ENCODE measurements around the gene HBZ. TPM values are rescaled to one million over a fixed set of nuclear protein-coding genes. Genes with fewer than 3 reads are reported as not detected.

HBZ gene
- total and polyA plus RNA-seq, 9 of the 15 experiments (the other 6 are each of a cell fraction or from before 2014, with no cell fraction given): 58.0 to 610 (median 113) TPM

DNA sequence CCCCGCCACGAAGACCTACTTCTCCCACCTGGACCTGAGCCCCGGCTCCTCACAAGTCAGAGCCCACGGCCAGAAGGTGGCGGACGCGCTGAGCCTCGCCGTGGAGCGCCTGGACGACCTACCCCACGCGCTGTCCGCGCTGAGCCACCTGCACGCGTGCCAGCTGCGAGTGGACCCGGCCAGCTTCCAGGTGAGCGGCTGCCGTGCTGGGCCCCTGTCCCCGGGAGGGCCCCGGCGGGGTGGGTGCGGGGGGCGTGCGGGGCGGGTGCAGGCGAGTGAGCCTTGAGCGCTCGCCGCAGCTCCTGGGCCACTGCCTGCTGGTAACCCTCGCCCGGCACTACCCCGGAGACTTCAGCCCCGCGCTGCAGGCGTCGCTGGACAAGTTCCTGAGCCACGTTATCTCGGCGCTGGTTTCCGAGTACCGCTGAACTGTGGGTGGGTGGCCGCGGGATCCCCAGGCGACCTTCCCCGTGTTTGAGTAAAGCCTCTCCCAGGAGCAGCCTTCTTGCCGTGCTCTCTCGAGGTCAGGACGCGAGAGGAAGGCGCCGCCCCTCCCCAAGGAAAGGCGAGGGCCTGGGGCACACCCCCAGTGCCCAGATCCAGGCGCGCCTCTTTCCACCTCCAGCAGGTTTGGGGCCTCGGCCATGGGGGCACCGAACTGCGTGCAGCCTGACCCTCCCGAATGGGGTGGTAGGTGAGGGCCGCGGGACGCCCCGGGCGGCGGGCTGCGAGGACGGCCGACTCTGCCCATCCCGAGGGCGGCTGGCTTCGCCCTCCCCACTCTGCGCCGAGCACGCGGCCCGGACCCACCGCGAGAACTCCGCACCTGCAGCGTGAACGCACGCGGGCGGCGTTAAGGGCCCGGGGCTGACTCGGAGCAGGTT is 28.5 kb downstream of the HBZ start (continued):
- TF ChIP-seq ZNF766 (CRISPR knock-in tag; conservative IDR thresholded peaks at IDR 0.05) (0 out of 2 replicates have a peak, but pooled peaks have one; percentile 15), POLR3G (IDR thresholded peaks at IDR 0.05; ENCODE audit: extremely low read depth, insufficient read length, insufficient replicate concordance) (no peak), TCF3 (CRISPR knock-in tag; IDR thresholded peaks at IDR 0.05) (peak; percentile 48), ZNF224 (CRISPR knock-in tag; IDR thresholded peaks at IDR 0.05) (peak; percentile 98), TCF7 (IDR thresholded peaks at IDR 0.05; ENCODE audit: borderline replicate concordance) (peak; percentile 23; the same call in 1 of the 2 replicates), BRCA1 (IDR thresholded peaks at IDR 0.05) (no peak), BRCA1 (CRISPR knock-in tag; IDR thresholded peaks at IDR 0.05) (peak; percentile 97), E2F8 (IDR thresholded peaks at IDR 0.05; ENCODE audit: low read depth, partially characterized antibody) (peak; percentile 28), RBM15 (IDR thresholded peaks at IDR 0.05; ENCODE audit: insufficient read depth, low read length) (no peak), ATF1 (CRISPR knock-in tag; IDR thresholded peaks at IDR 0.05) (no peak; the same call in 1 of the 2 replicates), ATF1 (tag; IDR thresholded peaks at IDR 0.05) (peak; percentile 80), POLR2AphosphoS2 (IDR thresholded peaks at IDR 0.05; ENCODE audit: low read length) (no peak; the same call in 1 of the 2 replicates), ZNF76 (CRISPR knock-in tag; IDR thresholded peaks at IDR 0.05; ENCODE audit: borderline replicate concordance) (no peak), BDP1 (IDR thresholded peaks at IDR 0.05; ENCODE audit: insufficient read depth, insufficient read length) (no peak), NR2C2 (CRISPR knock-in tag; IDR thresholded peaks at IDR 0.05) (peak; percentile 93), NR2C2 (tag; IDR thresholded peaks at IDR 0.05) (peak; percentile 20; the same call in 1 of the 2 replicates), KLF16 (IDR thresholded peaks at IDR 0.05) (no peak), EZH2 (IDR thresholded peaks at IDR 0.05; ENCODE audit: borderline replicate concordance, low read depth, low read length) (no peak), KAT8 (IDR thresholded peaks at IDR 0.05; ENCODE audit: low read depth) (no peak), ZSCAN32 (CRISPR knock-in tag; IDR thresholded peaks at IDR 0.05) (no peak), ZBTB5 (IDR thresholded peaks at IDR 0.05) (no peak), PURB (CRISPR knock-in tag; IDR thresholded peaks at IDR 0.05; ENCODE audit: low read depth) (0 out of 2 replicates have a peak, but pooled peaks have one; percentile 65)
- TF ChIP-seq, protein P1, sequence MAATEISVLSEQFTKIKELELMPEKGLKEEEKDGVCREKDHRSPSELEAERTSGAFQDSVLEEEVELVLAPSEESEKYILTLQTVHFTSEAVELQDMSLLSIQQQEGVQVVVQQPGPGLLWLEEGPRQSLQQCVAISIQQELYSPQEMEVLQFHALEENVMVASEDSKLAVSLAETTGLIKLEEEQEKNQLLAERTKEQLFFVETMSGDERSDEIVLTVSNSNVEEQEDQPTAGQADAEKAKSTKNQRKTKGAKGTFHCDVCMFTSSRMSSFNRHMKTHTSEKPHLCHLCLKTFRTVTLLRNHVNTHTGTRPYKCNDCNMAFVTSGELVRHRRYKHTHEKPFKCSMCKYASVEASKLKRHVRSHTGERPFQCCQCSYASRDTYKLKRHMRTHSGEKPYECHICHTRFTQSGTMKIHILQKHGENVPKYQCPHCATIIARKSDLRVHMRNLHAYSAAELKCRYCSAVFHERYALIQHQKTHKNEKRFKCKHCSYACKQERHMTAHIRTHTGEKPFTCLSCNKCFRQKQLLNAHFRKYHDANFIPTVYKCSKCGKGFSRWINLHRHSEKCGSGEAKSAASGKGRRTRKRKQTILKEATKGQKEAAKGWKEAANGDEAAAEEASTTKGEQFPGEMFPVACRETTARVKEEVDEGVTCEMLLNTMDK (IDR thresholded peaks at IDR 0.05; ENCODE audit: borderline replicate concordance, insufficient read depth, low read depth, low read length, poor library complexity, severe bottlenecking): peak; percentile 17
